Activated naive CD4-positive, alpha-beta T cell (primary cell): ENCODE data around the gene SUFU.
"Not testable (repeated sequence)": the region's sequence is repeated elsewhere in the genome, so short reads cannot be mapped to it uniquely, and the experiment has no call there.

Source experiments
- DNase-seq, 4 experiments: peaks; one replicate each; lab custom pipeline; 2025; lab: John Stamatoyannopoulos, UW

The SUFU gene

DNA sequence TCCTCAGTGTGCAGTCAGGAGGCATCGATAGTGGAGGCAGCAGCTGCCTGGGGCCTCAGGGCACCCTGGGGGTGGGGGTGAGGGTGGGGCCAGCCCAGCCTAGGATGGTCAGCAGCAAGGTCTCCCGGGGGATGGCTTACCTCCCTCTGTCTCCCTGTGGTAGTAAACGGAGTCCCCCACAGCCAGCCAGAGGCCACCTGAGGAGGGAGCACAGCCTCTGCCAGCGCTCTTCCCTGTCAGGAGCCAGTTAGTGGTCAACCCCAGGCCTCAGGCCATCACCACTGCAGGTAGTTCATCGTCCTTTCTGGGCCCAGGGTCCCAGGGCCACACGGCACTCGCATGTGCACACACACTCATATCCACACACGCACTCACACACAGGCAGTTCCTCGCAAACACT, 23.4 kb upstream of the SUFU start:
- no peak for DNase-seq

DNA sequence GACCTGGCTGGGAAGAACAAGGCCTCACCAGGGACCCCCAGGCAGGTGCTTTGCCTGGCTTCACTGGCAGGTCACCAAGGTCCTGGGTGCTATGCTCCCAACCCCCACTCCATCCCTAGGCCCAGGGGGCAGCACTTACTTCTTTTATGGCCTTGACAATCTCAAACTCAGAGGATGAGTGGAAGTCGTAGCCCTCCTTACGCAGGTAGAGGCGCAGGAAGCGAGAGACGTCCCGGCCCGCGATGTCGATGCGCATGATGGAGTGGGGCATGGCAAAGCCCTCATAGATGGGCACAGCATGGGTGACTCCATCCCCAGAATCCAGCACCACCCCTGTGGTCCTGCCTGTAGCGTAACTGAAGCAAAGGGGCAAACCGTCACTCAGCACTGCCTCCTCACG, 19.8 kb upstream of the SUFU start:
- DNase-seq = no peak

DNA sequence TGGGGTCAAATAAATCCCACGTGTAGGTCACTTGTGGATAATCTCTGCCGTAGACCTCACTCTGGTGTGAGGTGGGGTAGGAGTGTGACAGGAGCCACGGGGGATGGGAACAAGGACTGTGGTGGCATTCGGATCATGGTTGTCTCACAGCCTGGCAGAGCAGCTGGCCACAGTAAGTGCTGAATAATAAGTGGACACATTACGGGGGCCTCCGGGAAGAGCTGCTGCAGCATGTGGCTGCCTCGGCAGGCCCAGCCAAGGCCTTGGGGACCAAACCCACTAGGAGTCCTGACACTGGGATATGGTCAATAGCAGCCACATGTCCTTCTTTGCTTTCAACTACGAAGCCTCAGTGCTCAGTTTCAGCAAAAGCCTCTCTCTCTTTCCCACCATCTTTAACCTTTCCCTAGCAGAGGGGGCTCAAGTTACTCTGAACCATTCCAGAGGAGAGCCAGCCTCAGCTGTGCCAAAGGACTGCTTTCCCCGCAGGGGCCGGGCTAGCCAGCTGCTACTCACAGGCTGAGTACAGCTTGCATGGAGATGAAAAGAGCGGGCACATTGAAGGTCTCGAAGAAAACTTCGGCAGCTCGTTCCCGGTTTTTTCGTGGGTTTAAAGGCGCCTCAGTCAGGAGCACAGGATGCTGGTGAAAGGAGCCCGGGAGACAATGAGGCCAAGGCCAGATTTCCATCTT, 18.5 kb upstream of the SUFU start:
- DNase-seq = no peak

- no peak for DNase-seq
Measured at GRCh38 chr10:102491136-102491535, 12.6 kb upstream of the SUFU start.

GRCh38 chr10:102492344-102492939, 11.3 kb upstream of the SUFU start:
- DNase-seq = no peak

GRCh38 chr10:102492983-102493382, 10.8 kb upstream of the SUFU start:
- no peak for DNase-seq

GRCh38 chr10:102493771-102494170, 10.0 kb upstream of the SUFU start:
- no peak for DNase-seq

DNA sequence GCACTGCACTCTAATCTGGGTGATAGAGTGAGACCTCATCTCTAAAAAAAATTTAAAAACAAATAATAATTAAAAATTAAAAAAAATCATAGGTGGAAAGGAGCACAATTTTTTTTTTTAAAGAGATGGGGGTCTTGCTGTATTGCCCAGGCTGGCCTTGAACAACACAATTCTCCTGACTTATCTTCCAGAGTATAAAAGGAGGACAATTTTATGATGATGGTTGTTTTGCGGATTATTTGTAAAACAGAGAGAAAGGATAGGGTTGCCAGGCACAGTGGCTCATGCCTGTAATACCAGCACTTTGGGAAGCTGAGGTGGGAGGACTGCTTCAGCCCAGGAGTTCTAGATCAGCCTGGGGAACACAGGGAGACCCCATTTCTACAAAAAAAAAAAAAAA, 6.2 kb upstream of the SUFU start:
- no peak for DNase-seq

- no peak for DNase-seq
Measured at GRCh38 chr10:102499356-102499755, 4.4 kb upstream of the SUFU start.

DNA sequence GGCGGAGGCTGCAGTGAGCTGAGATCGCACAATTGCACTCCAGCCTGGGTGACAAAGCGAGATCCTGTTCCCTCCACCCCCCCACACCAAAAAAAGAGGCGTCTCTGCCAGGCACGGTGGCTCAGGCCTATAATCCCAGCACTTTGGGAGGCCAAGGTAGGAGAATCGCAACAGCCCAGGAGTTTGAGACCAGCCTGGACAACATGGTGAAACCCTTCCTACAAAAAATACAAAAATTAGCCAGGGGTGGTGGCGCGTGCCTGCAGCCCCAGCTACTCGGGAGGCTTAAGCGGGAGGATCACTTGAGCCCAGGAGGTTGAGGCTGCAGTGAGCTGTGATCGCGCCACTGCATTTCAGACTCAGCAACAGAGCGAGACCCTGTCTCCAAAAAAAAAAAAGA, 3.1 kb upstream of the SUFU start:
- not testable (repeated sequence) for DNase-seq

DNA sequence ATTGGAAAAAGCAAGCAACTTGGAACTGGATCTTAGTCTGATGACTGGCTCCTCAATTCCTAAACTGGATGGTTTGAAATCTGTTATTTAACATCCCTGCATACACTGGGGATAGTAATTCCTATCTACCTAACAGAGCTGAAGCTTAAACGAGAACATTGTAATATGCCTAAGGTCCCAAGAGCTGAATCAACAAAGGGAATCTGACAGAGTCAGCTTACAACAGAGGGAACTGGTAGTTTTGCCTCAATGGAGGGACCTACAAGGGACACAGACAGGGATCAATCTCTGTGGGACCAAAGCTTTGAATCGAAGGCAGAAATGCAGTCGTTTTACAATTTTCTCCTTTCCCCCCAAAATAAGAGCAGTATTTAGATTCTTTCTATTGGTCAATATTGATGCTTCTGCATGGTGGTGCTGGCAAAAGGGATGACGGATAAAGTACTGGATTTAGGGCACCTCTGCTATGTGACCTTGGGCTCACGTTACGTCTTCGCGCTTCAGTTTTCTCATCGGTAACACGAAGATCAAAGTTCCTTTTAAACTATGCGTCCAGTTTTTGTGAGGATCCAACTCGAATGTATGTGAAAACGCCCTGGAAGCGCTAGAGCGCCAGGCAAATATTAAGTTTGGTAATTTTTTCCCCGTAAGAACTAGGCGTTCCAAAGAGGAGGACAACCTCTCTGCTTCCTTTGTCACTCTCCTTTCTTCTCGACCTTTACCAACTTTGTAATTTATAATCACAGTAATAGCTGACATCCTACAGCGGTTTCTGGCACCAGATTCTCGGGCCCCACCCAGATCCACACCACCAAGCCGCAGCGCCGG, 2.4 kb upstream of the SUFU start:
- DNase-seq = no peak

GRCh38 chr10:102502029-102502336, 1.8 kb upstream of the SUFU start:
- DNase-seq = peak; percentile 93 to 96 (median 95)

GRCh38 chr10:102502337-102503151, 1.2 kb upstream of the SUFU start, which contains the start of gene ACTR1A:
ACTR1A (minus strand) TSS chr10:102502712; CDS start chr10:102502647, 65 bp downstream.
- peak; percentile 89 to 91 (median 90) for DNase-seq

- peak in 2 of 4 experiments; percentile 33 to 43 for DNase-seq
Measured at GRCh38 chr10:102504179-102504975, 605 bp downstream of the SUFU start.

GRCh38 chr10:102504976-102505300, 1.2 kb downstream of the SUFU start:
- no peak for DNase-seq

- DNase-seq = no peak
Measured at GRCh38 chr10:102505462-102506115, 1.8 kb downstream of the SUFU start.

DNA sequence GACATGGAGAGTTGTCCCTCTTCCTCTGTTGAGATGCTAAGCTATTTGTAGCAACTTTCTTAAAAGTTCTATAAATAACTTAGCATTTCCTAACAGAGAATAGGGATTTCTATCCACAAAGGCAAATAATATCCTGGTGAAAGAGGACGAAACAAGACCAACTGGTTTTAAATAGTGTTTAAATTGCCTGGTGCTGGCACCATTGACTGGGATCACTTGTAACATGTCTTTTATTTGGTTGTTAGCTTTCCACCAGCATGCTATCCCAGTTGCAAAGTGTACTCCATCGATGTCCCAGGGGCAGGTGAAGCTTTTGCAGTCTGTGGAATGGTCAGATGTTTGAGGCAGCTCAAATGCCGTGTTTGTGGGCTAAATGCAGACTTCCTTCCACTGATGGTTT, 3.7 kb downstream of the SUFU start:
- no peak for DNase-seq

- DNase-seq = no peak
Measured at GRCh38 chr10:102508506-102508905, 4.7 kb downstream of the SUFU start.

DNA sequence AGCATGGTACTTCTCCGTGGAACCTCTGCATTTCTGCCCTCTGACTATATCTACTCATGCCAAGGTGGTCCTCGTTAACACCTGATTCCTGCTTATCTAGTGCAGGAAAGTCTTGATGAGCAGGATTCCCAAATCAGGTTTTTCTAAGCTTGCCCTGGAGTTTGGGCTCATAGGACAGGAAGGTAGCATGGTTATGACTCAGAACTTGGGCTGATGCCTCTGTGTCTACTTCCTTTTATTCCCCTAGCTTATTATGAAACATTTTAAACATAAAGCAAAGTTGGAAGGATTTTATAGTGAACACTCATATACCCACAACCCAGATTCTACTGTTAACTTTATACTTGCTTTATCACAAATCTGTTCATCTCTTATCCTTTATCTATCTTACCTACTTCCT, 5.6 kb downstream of the SUFU start:
- no peak for DNase-seq

GRCh38 chr10:102511583-102512274, 8.0 kb downstream of the SUFU start:
- DNase-seq = no peak
